Natural killer cell (primary cell): Measurements from ENCODE around the gene FOXI1. TPM values are rescaled to one million over a fixed set of nuclear protein-coding genes. Genes with fewer than 3 reads are reported as not detected.

Experiments
- ATAC-seq, 3 donors: fragments of 150-1000 bp in 2 of 3; fragments of 200-7000 bp in 1 of 3; cut with Tn5 transposase; 1 replicate in 1 of 3; 2 replicates in 2 of 3; pipeline ENCODE4 v1.10.0; 2021; ENCODE audit warnings: mild to moderate bottlenecking in 2 of 3, moderate library complexity in 2 of 3
- DNase-seq, 2 donors: peaks; one replicate each; pipeline versions ENCODE4 v3.0.0 to v3.0.0-alpha.2; 2013 to 2021; ENCODE audit warnings: mixed read lengths in 1 of 2
- H3K27ac ChIP-seq: one replicate; pipeline ENCODE4 v1.5.1; 2013; ENCODE audit warnings: mild to moderate bottlenecking, low read length
- H3K27me3 ChIP-seq: one replicate; pipeline ENCODE4 v1.6.1; 2013; ENCODE audit warnings: low read length; ENCODE audit not compliant: control insufficient read depth, insufficient read depth
- H3K36me3 ChIP-seq: one replicate; pipeline ENCODE4 v1.6.1; 2013; ENCODE audit warnings: low read length; ENCODE audit not compliant: control insufficient read depth, insufficient read depth
- H3K4me1 ChIP-seq: one replicate; pipeline ENCODE4 v1.6.1; 2013; ENCODE audit warnings: low read length; ENCODE audit not compliant: control insufficient read depth, insufficient read depth
- H3K4me3 ChIP-seq: one replicate; pipeline ENCODE4 v1.5.1; 2013; ENCODE audit warnings: low read length
- H3K9me3 ChIP-seq: one replicate; pipeline ENCODE4 v1.6.1; 2013; ENCODE audit warnings: low read length; ENCODE audit not compliant: control insufficient read depth, insufficient read depth
- H3K27ac Mint-ChIP-seq, 2 donors: one replicate each; pipeline ENCODE4 v1.8.0; 2022; ENCODE audit warnings: mild to moderate bottlenecking in 2 of 2, mixed read lengths in 2 of 2, moderate library complexity in 1 of 2
- H3K27me3 Mint-ChIP-seq, 2 donors: one replicate each; pipeline ENCODE4 v1.8.0; 2022; ENCODE audit warnings: low read depth in 2 of 2, mixed read lengths in 2 of 2
- H3K36me3 Mint-ChIP-seq: one replicate; pipeline ENCODE4 v1.8.0; 2022; ENCODE audit warnings: mixed read lengths
- H3K4me1 Mint-ChIP-seq, 2 donors: one replicate each; pipeline ENCODE4 v1.8.0; 2022; ENCODE audit warnings: mixed read lengths in 2 of 2
- H3K4me3 Mint-ChIP-seq: one replicate; pipeline ENCODE4 v1.8.0; 2022; ENCODE audit warnings: mild to moderate bottlenecking, moderate library complexity, mixed read lengths
- H3K9me3 Mint-ChIP-seq, 2 donors: one replicate each; pipeline ENCODE4 v1.8.0; 2022; ENCODE audit warnings: mixed read lengths in 2 of 2
- CTCF ChIP-seq: fragments of 200-600 bp; IDR thresholded peaks from one replicate; pipeline ENCODE4 v1.8.0; 2022; ENCODE audit warnings: antibody characterized with exemption
- WGBS: methylation state at CpG from one replicate; pipeline ENCODE4 v1.1.7; 2013; ENCODE audit warnings: missing lambda C conversion rate; ENCODE audit not compliant: insufficient coverage; 5-methylcytosine and 5-hydroxymethylcytosine counted together
- intact Hi-C: fragments of 100-400 bp; cut with micrococcal nuclease; formaldehyde crosslinking; loops from one replicate; pipeline ENCODE4 v1.14.2; 2022
- total RNA-seq, 4 donors: library from RNA; stranded (reverse); fragments of 120-200 nt in 1 of 4; gene quantifications; one replicate each; pipeline versions ENCODE4 v1.2.3 to v1.2.4, GENCODE V29; 2013 to 2022

The FOXI1 gene
- total RNA-seq, 3 donors from 2014 or later (not counting 1 experiment from before 2014, with no cell fraction given), result 0.18 TPM; not detected in 2

GRCh38 chr5:170111088-170111785 lies 5.5 kb downstream of the FOXI1 start:
- H3K27ac Mint-ChIP-seq, result no peak overlapping the region
- H3K9me3 Mint-ChIP-seq, result no peaks in the 10 kb centered on the region
- H3K4me3 Mint-ChIP-seq, result no peak overlapping the region
- H3K36me3 ChIP-seq, result no peaks in the 10 kb centered on the region
- no peak for TF ChIP-seq CTCF
- H3K9me3 ChIP-seq, result no peaks in the 10 kb centered on the region
- DNase-seq (no peak), ATAC-seq (no peak)
- no peaks in the 10 kb centered on the region for H3K4me1 ChIP-seq
- intact Hi-C loops, result no loop called here
- no peaks in the 10 kb centered on the region for H3K4me1 Mint-ChIP-seq
- 49% methylated on average over 7 of the region's 8 CpGs for WGBS
- H3K27me3 ChIP-seq, result no peaks in the 10 kb centered on the region
- peaks cover 0 to 8% of the 10 kb centered on the region in 2 donors for H3K27me3 Mint-ChIP-seq
- no peaks in the 10 kb centered on the region for H3K36me3 Mint-ChIP-seq
- no peak overlapping the region for H3K27ac ChIP-seq
- no peak overlapping the region for H3K4me3 ChIP-seq

- 85% methylated on average over 6 of the region's 6 CpGs for WGBS
- no peak overlapping the region for H3K27ac ChIP-seq
- TF ChIP-seq CTCF, result no peak
Observed at GRCh38 chr5:170112876-170113521, 7.3 kb downstream of the FOXI1 start.

GRCh38 chr5:170113522-170113900 lies 7.8 kb downstream of the FOXI1 start:
- Histone ChIP-seq H3K4me3 (no peak overlapping the region), H3K27ac (no peak overlapping the region), H3K4me1 (no peaks in the 10 kb centered on the region), H3K9me3 (no peaks in the 10 kb centered on the region), H3K36me3 (no peaks in the 10 kb centered on the region), H3K27me3 (no peaks in the 10 kb centered on the region)
- no peak overlapping the region for H3K4me3 Mint-ChIP-seq
- no peaks in the 10 kb centered on the region for H3K9me3 Mint-ChIP-seq
- WGBS, result 69% methylated on average over 3 of the region's 3 CpGs
- no peaks in the 10 kb centered on the region for H3K36me3 Mint-ChIP-seq
- no peak for TF ChIP-seq CTCF
- no peak overlapping the region for H3K27ac Mint-ChIP-seq
- intact Hi-C loops, result no loop called here
- no peak for DNase-seq
- peaks cover 5 to 8% of the 10 kb centered on the region in 2 donors for H3K27me3 Mint-ChIP-seq
- no peaks in the 10 kb centered on the region for H3K4me1 Mint-ChIP-seq
- ATAC-seq, result no peak

More at GRCh38 chr5:170112876-170113521, 7.3 kb downstream of the FOXI1 start:
- no peak overlapping the region for H3K27ac Mint-ChIP-seq
- H3K4me3 ChIP-seq, result no peak overlapping the region
- H3K4me3 Mint-ChIP-seq, result no peak overlapping the region
- no peaks in the 10 kb centered on the region for H3K9me3 ChIP-seq
- H3K36me3 ChIP-seq, result no peaks in the 10 kb centered on the region
- H3K9me3 Mint-ChIP-seq, result no peaks in the 10 kb centered on the region
- intact Hi-C loops, result no loop called here
- no peaks in the 10 kb centered on the region for H3K4me1 ChIP-seq
- ATAC-seq (no peak), DNase-seq (no peak)
- H3K27me3 ChIP-seq, result no peaks in the 10 kb centered on the region
- peaks cover 6 to 8% of the 10 kb centered on the region in 2 donors for H3K27me3 Mint-ChIP-seq
- H3K4me1 Mint-ChIP-seq, result no peaks in the 10 kb centered on the region
- H3K36me3 Mint-ChIP-seq, result no peaks in the 10 kb centered on the region
